ENCODE measurements around the gene IKBKG.
"Not testable (repeated sequence)": the region's sequence is repeated elsewhere in the genome, so short reads cannot be mapped to it uniquely, and the experiment has no call there.

IKBKG gene

DNA sequence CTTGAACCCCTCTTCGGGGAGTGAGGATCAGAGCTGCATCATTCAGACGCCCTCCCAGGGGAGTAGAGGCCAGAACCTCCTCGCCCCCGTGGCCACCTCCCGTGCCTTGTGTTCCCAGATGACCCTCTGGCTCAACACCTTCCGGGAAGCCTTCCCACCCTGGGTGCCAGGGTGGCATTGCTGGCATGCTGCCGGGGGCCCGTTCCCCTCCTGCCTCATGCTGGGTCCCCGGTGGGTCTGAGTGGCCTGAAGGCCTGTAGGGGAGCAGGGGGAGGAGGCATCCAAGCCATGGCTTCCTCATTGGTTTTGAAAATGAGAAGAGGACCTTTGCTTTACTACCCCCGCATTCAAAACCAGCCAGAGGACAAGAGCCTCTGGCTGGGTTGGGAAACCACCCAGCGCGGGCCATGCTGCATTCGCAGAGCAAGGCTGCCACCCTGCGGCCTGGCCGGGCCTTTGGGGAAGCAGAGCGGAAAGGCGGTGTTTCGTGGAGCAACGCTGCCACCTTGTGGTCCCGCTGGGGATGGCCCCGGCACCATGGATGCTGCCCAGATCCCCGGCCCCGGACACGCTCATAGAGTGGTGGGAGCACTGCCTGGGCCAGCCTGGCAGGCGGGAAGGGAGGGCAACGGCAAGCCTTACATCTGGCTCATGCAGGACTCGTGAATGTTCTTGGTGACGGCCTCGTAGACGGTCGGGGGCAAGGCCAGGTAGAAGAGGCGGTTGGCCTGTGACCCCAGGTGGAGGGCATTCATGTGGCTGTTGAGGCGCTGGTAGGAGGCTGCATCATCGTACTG lies 12.7 kb upstream of the IKBKG start:
- TF ChIP-seq, protein P1, sequence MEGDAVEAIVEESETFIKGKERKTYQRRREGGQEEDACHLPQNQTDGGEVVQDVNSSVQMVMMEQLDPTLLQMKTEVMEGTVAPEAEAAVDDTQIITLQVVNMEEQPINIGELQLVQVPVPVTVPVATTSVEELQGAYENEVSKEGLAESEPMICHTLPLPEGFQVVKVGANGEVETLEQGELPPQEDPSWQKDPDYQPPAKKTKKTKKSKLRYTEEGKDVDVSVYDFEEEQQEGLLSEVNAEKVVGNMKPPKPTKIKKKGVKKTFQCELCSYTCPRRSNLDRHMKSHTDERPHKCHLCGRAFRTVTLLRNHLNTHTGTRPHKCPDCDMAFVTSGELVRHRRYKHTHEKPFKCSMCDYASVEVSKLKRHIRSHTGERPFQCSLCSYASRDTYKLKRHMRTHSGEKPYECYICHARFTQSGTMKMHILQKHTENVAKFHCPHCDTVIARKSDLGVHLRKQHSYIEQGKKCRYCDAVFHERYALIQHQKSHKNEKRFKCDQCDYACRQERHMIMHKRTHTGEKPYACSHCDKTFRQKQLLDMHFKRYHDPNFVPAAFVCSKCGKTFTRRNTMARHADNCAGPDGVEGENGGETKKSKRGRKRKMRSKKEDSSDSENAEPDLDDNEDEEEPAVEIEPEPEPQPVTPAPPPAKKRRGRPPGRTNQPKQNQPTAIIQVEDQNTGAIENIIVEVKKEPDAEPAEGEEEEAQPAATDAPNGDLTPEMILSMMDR (IDR thresholded peaks at IDR 0.05; ENCODE audit: low read depth, low read length): peak; percentile 95
- no peak overlapping the region for H3K4me3 ChIP-seq (ENCODE audit: low read depth, low read length)
- DNase-seq (ENCODE audit: low read depth, low spot score): peak; percentile 79
- in situ Hi-C loops (cut with HindIII; ENCODE audit: low sequenced_read_pairs): no loop called here

DNA sequence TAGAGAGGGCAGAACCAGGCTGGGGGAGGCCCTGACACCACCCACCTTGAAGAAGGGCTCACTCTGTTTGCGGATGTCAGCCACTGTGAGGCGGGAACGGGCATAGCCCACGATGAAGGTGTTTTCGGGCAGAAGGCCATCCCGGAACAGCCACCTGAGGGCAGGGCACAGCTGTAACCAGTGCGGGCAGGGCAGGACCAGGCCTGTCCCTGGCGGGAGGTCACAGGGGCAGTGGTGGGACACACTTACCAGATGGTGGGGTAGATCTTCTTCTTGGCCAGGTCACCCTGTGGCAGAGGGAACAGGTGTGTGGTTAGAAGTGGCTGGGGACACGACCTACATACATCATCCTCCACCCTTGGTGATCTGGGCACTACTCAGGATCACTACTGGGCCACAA lies 11.5 kb upstream of the IKBKG start:
- DNase-seq (ENCODE audit: low read depth, low spot score): no peak
- no peak overlapping the region for H3K4me3 ChIP-seq (ENCODE audit: low read depth, low read length)
- in situ Hi-C loops (cut with HindIII; ENCODE audit: low sequenced_read_pairs): no loop called here
- TF ChIP-seq, protein P1 (IDR thresholded peaks at IDR 0.05; ENCODE audit: low read depth, low read length): no peak

DNA sequence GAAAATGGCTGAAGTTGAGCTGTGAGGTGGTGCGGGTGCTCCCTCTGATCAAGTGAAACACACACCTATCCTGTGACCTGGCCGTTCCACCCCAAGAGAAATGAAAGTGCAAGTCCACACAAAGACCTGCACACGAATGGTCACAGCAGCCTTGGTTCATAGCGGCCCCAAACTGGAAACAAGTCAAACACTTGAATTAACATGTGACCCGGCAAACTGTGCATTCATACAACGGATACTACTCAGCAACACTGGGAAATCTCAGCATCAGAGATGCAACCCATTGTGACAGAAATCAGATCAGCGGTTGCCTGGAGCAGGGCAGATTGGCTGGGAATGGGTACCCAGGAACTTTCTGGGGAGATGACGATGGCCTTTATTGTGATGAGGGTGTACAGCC lies 8.3 kb upstream of the IKBKG start:
- TF ChIP-seq, protein P1 (IDR thresholded peaks at IDR 0.05; ENCODE audit: low read depth, low read length): no peak
- no peak overlapping the region for H3K4me3 ChIP-seq (ENCODE audit: low read depth, low read length)
- no peak for DNase-seq (ENCODE audit: low read depth, low spot score)
- in situ Hi-C loops (cut with HindIII; ENCODE audit: low sequenced_read_pairs): no loop called here

DNA sequence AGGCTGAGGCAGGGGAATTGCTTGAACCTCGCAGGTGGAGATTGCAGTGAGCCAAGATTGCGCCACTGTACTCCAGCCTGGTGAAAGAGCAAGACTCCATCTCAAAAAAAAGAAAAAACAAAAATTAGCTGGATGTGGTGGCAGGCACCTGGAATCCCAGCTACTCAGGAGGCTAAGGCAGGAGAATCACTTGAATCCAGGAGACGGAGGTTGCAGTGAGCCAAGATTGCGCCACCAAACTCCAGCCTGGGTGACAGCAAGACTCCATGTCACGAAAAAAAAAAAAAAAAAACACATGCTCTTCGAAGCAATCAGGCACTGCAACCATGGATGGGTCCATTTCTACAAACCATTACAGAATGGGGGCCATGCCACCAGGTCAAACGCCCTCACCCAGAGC lies 7.1 kb upstream of the IKBKG start:
- H3K4me3 ChIP-seq (ENCODE audit: low read depth, low read length); DNase-seq (ENCODE audit: low read depth, low spot score); in situ Hi-C loops (cut with HindIII; ENCODE audit: low sequenced_read_pairs): not testable (repeated sequence)

DNA sequence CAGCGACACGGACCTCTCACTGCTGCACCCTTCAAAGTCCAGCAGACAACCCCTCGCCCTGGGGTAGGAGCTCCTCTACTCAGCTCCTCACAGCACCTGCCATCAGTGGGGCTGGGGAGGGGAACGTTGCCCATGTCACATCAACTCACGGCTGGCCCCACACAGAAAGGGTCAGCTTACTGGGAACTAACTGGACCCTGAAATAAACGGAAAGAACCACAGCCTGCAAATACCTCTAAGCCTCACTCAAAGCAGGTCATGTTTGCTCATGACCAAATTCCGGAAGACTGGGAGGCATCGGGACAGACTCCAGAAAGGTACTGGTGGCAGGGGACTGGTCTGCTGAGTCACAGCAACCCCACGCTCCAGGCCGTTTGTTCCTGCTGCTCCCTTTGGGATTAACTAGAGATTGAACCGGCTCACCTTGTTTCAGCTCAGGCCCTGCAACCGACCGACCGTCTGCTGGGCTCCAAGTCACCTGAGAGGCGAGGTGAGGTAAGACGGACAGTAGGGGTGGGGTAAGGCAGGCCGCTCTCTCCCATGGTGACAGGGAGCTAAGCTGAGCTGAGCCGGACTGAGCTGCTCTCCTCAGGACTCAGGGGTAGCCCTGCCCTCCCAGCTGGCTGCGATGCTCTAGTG lies 6.4 kb upstream of the IKBKG start:
- TF ChIP-seq, protein P1 (IDR thresholded peaks at IDR 0.05; ENCODE audit: low read depth, low read length): no peak
- in situ Hi-C loops (cut with HindIII; ENCODE audit: low sequenced_read_pairs): no loop called here
- H3K4me3 ChIP-seq (ENCODE audit: low read depth, low read length): no peak overlapping the region
- DNase-seq (ENCODE audit: low read depth, low spot score): no peak

DNA sequence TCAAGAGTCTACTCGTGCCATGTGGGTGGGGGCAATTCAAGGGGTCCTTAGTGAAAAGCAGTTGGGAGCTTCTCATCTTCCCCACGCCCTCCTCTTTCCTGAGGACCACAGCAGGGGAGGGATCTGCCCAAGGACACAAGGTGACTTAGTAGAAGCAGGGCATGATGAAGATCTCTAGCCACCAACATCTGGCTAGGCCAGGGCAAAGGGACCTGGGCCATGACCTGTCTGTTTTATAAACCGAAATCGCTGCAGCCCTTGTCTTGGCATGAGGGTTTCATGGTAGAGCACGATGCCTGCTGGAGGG lies 5.9 kb upstream of the IKBKG start:
- in situ Hi-C loops (cut with HindIII; ENCODE audit: low sequenced_read_pairs): no loop called here
- TF ChIP-seq, protein P1 (IDR thresholded peaks at IDR 0.05; ENCODE audit: low read depth, low read length): no peak
- DNase-seq (ENCODE audit: low read depth, low spot score): no peak
- H3K4me3 ChIP-seq (ENCODE audit: low read depth, low read length): no peak overlapping the region

All from astrocyte of the spinal cord (primary cell).